GM19468 (cell line): Measurements from ENCODE around the gene CEP104.

Experiments used
- ATAC-seq: cut with Tn5 transposase; IDR thresholded peaks from one replicate; pipeline ENCODE4 v1.9.1; 2021; ENCODE audit warnings: mild to moderate bottlenecking, moderate library complexity, moderate number of reproducible peaks; ENCODE audit not compliant: unreplicated experiment; ENCODE audit errors: extremely low read depth

Gene CEP104

GRCh38 chr1:3872546-3872945, 15.5 kb upstream of the CEP104 start:
- no peak for ATAC-seq

- no peak for ATAC-seq
Observed at GRCh38 chr1:3871451-3871805, 14.4 kb upstream of the CEP104 start.

- no peak for ATAC-seq
Observed at GRCh38 chr1:3869751-3870301, 12.8 kb upstream of the CEP104 start.

- ATAC-seq = no peak
Observed at GRCh38 chr1:3868464-3869006, 11.5 kb upstream of the CEP104 start.

GRCh38 chr1:3865606-3866160, 8.7 kb upstream of the CEP104 start:
- no peak for ATAC-seq

GRCh38 chr1:3864884-3865283, 7.9 kb upstream of the CEP104 start:
- no peak for ATAC-seq

- no peak for ATAC-seq
Observed at GRCh38 chr1:3863231-3863935, 6.4 kb upstream of the CEP104 start.

- ATAC-seq = no peak
Observed at GRCh38 chr1:3858231-3858981, 1.4 kb upstream of the CEP104 start.

- no peak for ATAC-seq
Observed at GRCh38 chr1:3857791-3858129, 749 bp upstream of the CEP104 start.

GRCh38 chr1:3852711-3853485, 4.1 kb downstream of the CEP104 start:
- ATAC-seq = no peak

GRCh38 chr1:3852091-3852490, 4.9 kb downstream of the CEP104 start:
- no peak for ATAC-seq

GRCh38 chr1:3851292-3851691, 5.7 kb downstream of the CEP104 start:
- no peak for ATAC-seq

GRCh38 chr1:3850857-3851256, 6.2 kb downstream of the CEP104 start:
- ATAC-seq = no peak

GRCh38 chr1:3847081-3847480, 9.9 kb downstream of the CEP104 start:
- ATAC-seq = no peak

GRCh38 chr1:3846541-3846940, 10.5 kb downstream of the CEP104 start:
- ATAC-seq = no peak

GRCh38 chr1:3842912-3843311, 14.1 kb downstream of the CEP104 start:
- no peak for ATAC-seq

- ATAC-seq = no peak
Observed at GRCh38 chr1:3841491-3841890, 15.5 kb downstream of the CEP104 start.

- no peak for ATAC-seq
Observed at GRCh38 chr1:3838788-3839187, 18.2 kb downstream of the CEP104 start.

- ATAC-seq = no peak
Observed at GRCh38 chr1:3837685-3838084, 19.3 kb downstream of the CEP104 start.

GRCh38 chr1:3837200-3837599, 19.8 kb downstream of the CEP104 start:
- no peak for ATAC-seq
